ENCODE data around the gene CDC42EP2. TPM values are rescaled to one million over a fixed set of nuclear protein-coding genes. Genes with fewer than 3 reads are reported as not detected.

The CDC42EP2 gene
- total RNA-seq, 1 experiment from 2014 or later = 11.9 TPM

DNA sequence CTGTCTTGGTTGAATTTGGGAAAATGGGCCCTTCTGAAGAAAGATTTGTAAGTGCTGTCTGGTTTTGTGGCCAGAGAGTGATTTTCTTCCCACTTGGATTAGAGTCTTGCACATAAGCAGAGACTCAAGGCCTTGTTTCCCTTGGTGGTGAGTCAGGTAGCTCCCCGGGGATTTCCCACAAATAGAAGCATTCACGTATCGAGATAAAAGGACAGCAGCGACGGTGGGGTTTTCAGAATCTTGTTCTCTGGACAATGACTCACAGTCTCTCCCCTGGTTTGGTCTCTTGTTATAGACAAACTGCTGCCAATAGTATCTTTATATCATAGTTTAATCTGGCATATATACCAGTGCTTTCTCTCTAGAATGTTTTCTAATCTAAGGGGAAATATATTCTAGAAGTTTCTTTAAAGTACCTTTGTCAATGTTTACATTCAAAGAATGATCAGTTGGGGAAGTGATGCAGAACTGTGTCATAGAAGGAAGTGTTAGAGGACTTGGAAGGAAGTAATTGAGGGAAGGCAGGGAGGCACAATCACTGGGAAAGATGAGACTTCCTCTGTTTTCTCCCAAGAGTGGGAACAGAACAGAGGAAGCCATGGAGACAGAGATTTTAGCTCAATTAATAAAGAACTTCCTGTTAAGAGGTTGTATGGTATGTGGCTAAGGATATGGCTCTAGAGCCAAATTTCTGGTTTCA lies 34.8 kb upstream of the CDC42EP2 start:
- Histone ChIP-seq H2BK5ac (ENCODE audit: insufficient read length, low read length) (no peak overlapping the region), H3K27me3 (ENCODE audit: insufficient read depth, low read length) (no peaks in the 10 kb centered on the region), H3K27ac (ENCODE audit: insufficient read length, low read depth, low read length) (no peak overlapping the region), H3T11ph (ENCODE audit: low read length) (no peak overlapping the region), H2AK5ac (ENCODE audit: insufficient read length, low read length) (no peak overlapping the region), H3K4me2 (ENCODE audit: insufficient read depth, insufficient read length, low read length) (no peak overlapping the region), H3K23ac (ENCODE audit: insufficient read length, low read depth, low read length) (no peak overlapping the region), H3K79me1 (ENCODE audit: insufficient read depth, low read depth, low read length, poor library complexity, severe bottlenecking) (no peaks in the 10 kb centered on the region), H4K8ac (replicated peaks; ENCODE audit: insufficient read length, low read depth, low read length) (no peak overlapping the region), H2BK20ac (ENCODE audit: low read depth, low read length, poor library complexity, severe bottlenecking) (no peak overlapping the region), H3K56ac (ENCODE audit: insufficient read length, low read depth, low read length) (no peak overlapping the region), H3K9me3 (ENCODE audit: control insufficient read depth, low read depth, low read length) (no peaks in the 10 kb centered on the region), H3K18ac (ENCODE audit: insufficient read length, low read depth, low read length) (no peak overlapping the region), H3K4me1 (ENCODE audit: insufficient read depth, low read length) (no peaks in the 10 kb centered on the region), H4K5ac (ENCODE audit: insufficient read length, low read depth, low read length) (no peak overlapping the region), H2AFZ (ENCODE audit: low read length) (no peak overlapping the region), H3K14ac (ENCODE audit: insufficient read depth, low read length) (no peak overlapping the region), H3K23me2 (ENCODE audit: insufficient read length, low read depth, low read length, poor library complexity, severe bottlenecking) (no peaks in the 10 kb centered on the region), H2BK15ac (ENCODE audit: low read depth, low read length) (no peak overlapping the region), H3K4ac (ENCODE audit: low read depth, low read length) (no peak overlapping the region), H3K9ac (ENCODE audit: extremely low read depth, insufficient read length, low read length) (no peak overlapping the region), H2BK12ac (ENCODE audit: insufficient read length, low read depth, low read length) (no peak overlapping the region), H3K79me2 (ENCODE audit: insufficient read depth, low read length) (no peaks in the 10 kb centered on the region), H2BK120ac (ENCODE audit: low read depth, low read length, poor library complexity, severe bottlenecking) (no peak overlapping the region), H4K20me1 (ENCODE audit: control insufficient read depth, insufficient read depth, insufficient read length) (no peaks in the 10 kb centered on the region), H4K91ac (ENCODE audit: insufficient read length, low read depth, low read length) (no peak overlapping the region)
- no peak for DNase-seq
- Mint-ChIP-seq H3K4me3 (no peak overlapping the region), H3K36me3 (ENCODE audit: insufficient read depth in 1 of 3, low read depth in 3 of 3) (peaks cover 27 to 88% (median 78%) of the 10 kb centered on the region in 3 experiments; a peak in 6 of 7 replicates), H3K27ac (no peak overlapping the region), H3K9me3 (no peaks in the 10 kb centered on the region), H3K27me3 (ENCODE audit: low read depth) (no peaks in the 10 kb centered on the region), H3K4me1 (peaks cover 0 to 3% of the 10 kb centered on the region in 2 experiments; a peak in 1 of 4 replicates)
- no peak for TF ChIP-seq CTCF (conservative IDR thresholded peaks at IDR 0.05)
- no CpG with 5 or more reads among the region's 5 CpGs for WGBS (ENCODE audit: extremely low coverage, insufficient read length, low lambda C conversion rate)

All from H9 (cell line).